GM18870 (cell line): Measurements from ENCODE around the gene VASH1.

Experiments
- ATAC-seq: cut with Tn5 transposase; IDR thresholded peaks from one replicate; pipeline ENCODE4 v1.9.1; 2021; ENCODE audit warnings: moderate library complexity; ENCODE audit not compliant: unreplicated experiment

The VASH1 gene

DNA sequence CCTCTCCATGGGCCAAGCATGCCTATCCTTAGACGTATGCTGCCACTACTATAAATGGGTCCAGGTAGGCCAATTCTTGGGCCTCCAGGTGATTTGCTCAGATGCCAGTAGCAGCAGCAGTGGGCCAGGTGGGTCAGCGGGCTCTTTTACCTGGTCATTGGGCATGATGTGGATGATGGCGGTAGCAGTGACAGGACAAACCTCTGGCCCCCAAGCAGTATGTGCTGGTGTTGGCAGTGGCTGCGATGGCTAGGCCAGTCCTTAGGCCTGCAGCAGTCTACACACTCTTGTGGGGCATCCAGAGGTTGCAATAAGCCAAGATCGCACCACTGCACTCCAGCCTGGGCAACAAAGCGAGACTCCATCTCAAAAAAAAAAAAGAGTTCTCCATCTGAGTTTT lies 19.1 kb upstream of the VASH1 start:
- no peak for ATAC-seq

DNA sequence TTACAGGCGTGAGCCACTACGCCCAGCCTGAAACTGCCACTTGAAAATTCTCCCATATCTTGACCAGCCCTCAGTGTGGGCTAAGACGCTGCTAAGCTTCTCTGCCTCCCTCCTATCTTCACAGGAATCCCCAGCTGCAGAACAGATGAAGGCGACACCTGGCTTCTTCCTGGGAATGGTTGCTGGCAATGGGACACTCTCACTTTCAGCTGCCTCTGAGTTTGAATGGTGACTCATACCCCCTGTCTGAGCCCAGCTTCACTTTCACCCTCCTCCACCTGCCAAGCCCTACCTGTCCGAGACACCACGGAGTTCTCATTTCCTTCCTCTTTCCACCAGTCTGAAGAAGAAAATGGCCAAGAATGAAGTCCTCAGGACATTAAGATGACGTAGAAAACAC lies 18.3 kb upstream of the VASH1 start:
- ATAC-seq, result no peak

DNA sequence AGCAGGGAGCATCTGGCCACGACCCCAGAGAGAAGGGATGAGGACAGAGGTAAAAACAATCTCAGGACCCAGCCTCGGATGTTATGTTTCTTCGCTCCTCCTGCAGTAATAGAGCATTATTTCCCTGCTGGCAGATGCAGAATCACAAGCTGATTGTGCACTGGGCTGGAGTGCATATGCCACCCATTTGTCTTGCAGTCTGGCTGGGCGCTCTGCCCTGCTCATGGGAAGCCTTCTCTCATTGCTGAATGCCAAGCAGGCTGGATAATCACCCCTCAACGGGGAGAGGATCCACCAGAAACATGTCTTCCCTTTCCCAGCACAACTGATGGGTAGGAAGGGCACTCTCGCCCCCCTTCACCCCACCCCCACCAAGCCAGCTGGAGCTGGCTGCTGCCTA lies 8.5 kb upstream of the VASH1 start:
- no peak for ATAC-seq

DNA sequence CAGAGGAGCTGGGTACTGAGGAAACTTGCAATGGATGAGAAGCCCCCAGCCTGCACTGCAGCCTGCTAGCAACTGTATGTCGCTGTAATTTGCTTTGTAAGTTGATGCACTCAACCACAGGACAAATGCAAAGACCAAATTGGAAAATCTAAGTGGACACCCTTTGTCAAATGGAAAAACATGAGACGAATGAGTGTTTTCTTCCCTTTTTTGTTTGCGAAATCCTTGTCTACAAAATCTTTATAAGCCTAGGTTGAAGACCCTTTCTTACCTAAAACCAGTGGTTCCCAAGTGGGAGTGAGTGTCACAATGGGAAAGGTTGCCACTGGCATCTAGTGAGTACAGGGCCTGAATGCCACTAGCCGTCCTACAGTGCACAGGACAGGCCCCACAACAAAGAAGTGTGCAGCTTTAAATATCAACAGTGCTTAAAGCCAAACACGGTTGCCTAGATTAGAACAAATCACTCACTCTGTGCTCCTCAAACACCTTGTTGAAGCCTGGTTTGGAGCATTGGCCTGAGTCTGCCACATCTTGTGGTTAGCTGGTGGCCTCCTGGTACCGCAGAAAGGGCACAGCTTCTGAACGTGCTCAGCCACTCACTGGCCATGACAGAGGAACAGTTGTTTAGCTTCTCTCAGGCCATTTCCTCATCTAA lies 7.6 kb upstream of the VASH1 start:
- ATAC-seq, result no peak

DNA sequence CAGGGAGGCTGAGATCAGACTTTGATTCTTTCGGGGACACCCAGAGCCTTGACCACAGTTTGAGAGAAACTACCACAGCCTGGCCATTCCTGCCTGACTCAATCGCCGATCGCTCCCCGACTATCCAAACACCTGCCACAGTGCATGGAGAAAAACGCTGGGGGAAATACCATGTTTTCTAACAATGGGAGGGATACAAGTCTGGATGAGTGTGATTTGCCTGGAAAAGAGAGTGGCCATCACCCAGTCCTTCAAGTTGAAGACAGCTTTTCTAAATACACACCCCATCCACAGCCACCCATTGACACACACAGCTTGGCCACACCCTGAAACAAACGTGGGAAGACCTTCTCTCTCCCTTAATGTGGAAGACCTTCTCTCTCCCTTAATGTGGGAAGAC lies 6.7 kb upstream of the VASH1 start:
- no peak for ATAC-seq

DNA sequence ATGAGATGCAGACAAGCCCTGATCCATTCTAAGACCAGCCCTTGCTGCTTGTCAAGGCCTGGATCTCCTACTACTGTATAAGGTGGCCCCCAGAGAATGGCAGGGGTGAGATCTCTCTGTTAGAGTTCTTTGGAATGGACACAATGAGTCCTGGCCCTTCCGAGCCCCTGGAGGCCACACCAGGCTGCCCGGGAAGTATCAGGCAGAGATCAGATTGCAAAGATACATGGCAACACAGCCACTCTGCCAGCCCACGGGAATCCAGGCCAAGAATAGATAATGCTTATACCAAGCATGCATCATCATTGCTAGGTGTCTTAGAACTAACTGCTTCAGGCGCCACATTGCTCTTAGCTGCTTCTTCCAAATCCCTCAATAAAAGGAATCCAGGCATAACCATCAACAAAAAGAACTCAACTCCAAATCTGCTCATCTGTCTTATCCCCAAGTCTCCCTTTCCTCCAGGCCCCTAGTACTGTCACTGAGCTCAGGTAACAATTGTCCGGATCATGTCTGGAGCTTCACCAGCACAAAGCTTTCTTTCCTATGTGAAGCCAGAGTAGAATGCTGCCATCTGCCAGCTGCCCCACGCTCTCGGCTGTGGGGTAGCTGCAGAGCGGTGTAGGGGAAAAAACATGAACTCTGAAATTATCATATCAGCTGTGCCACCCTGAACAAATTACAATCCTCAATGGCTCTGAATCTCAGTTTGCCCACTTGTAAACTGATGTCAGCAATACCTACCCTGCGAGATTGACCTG lies 5.5 kb upstream of the VASH1 start:
- ATAC-seq, result no peak

DNA sequence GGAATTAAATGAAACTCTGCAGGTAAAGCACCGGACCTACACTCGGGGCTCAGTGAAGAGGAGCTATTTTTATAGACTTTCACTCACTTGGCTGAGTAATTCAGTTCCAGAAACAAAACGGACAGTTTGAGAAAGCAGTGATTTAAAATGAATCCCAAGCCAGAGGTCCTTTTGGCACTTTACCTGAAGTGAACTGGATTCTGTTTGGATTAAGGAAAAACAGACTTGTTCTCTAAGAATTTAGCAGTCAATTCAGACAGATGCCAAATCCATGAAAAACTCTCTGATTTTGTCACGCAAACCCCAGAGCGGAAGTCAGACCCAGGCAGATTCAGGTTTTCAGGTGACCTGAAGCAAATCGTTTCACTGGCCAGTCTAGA lies 4.9 kb upstream of the VASH1 start:
- no peak for ATAC-seq

DNA sequence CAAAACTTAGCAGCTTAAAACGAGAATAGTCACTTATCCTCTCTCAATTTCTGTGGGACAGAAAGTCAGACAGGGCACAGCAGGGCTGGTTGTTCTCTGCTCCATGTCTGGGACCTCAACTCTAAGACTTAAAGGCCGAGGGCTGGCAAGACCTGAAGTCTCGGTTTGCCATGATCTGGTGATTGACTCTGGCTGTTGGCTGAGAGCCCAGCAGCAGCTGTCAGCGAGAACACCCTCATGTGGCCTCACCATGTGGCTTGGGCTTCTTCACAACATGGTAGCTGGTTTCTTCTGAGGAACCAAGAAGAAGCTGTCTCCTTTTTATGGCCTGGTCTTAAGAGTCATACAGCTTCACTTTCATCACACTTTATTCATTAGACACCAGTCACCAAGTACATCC lies 1.7 kb upstream of the VASH1 start:
- ATAC-seq, result no peak

DNA sequence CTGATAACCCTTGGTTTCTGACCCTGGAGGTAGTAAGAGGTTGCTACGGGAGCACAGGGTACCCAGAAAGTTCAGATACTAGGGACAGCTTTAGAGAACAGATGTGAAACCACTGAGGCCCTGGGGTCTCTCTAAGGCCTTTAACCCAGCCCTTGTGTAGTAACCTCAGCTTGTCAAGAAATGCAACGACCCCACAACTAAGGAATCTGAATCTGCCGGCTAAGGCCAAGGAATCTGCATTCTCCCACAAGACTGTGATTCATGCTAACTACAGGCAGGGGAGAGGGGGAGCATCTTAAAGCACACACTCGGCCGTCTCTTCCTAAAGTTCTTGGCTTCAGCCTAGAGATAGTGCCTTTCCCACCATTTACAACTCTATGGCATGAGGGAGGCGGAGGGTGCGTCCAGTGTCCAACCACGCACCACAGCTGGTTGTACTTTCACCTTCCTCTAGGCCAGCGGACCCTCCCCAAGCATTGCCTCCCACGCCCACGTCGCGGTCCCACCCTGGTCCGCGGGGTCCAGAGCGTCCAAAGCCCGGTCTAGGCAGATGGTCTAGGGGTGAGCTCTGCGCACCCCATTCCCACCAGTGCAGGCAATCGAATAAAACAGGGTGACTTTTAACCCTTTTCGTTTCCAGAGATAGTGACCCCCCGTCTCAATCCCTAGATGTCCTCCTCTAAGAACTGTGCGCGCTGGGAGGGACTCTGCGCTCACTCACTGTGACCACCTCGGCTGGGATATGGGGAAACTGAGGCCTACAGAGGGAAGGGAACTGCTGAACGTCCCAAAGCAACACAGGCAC lies 735 bp upstream of the VASH1 start:
- ATAC-seq, result no peak

DNA sequence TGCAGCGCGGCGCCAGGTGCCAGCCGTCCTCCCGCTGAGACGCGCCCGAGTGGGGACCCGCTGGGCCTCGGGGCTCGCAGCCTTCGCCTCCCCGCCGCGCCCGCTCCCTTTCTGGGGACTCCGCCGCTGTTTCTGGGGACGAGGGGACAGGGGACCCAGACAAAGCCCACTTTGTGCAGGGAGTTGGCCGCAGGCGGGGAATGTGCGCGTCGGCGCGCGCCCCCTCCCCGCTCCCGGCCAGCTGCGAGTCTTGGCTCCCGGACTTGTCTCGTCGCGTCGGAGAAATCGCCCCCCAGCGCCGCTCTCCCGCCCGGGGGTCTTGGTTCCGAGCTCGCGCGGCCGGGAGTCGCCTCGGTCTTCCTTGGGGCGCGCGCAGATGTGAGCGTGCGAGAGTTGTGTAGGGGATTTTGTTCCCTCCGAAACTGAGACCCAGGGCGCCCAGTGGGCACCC lies 717 bp downstream of the VASH1 start:
- ATAC-seq, result no peak

DNA sequence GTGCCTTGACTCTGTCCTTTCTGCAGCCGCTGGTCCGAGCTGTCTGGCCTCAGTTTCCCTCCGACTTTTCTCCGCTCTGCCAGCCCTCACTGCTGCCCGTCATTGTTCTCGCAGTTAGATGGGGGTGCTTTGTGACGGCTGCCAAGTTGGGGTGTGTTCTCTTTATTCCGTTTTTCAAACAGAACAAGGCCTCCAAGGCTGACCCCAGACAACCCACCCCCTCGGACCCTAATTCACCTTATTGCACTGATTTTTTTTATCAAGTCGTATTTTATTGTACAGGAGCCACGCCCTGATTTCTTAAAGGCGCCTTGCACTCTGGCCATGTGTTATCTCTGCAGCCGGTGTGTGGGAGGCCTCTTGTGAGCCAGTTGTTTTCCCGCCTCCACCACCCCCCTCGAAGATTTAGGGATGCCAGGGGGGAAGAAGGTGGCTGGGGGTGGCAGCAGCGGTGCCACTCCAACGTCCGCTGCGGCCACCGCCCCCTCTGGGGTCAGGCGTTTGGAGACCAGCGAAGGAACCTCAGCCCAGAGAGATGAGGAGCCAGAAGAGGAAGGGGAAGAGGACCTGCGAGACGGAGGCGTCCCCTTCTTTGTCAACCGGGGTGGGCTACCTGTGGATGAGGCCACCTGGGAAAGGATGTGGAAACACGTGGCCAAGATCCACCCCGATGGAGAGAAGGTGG lies 1.3 kb downstream of the VASH1 start:
- ATAC-seq, result no peak

DNA sequence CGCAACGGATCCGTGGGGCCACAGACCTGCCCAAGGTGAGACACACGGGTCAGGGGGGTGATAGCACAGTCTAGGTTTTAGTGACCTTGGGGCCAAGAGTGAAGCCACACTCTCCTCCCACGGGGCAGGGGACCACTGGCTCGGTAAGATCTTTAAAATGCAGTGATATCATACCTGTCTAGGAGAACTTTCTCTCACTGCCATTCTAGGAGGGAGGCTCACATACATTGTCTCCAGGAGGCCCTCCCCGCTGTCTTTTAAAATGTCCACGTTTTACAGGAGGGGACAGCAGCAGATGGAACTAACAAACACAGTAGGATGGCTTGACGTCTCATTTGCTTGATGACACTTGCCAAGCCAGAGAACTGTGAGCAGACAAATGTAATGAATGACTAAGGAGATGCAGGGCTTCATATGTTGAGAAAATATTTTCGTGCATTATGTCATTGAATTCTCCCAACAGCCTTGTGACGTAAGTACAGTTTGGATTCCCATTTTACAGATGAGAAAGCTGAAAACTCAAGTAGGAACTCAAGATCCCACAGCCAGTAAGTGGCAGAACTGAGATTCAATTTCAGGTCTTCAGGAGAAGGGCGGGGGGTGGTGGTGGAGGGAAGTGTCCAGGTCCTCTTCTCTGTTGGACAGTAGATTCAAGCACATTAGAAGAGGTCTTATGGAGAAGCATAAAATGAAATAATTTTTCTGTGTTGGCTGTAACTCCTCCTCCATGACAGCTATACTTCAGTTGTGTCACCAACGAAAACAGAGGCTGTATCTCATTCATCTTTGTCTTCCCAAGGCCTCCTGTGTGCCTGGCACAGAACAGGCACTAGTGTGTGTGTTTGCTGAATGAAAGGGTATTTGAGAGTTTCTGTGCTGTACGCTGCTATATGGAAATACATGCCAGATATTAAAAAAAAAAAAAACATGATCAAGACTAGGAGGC lies 2.1 kb downstream of the VASH1 start:
- no peak for ATAC-seq

DNA sequence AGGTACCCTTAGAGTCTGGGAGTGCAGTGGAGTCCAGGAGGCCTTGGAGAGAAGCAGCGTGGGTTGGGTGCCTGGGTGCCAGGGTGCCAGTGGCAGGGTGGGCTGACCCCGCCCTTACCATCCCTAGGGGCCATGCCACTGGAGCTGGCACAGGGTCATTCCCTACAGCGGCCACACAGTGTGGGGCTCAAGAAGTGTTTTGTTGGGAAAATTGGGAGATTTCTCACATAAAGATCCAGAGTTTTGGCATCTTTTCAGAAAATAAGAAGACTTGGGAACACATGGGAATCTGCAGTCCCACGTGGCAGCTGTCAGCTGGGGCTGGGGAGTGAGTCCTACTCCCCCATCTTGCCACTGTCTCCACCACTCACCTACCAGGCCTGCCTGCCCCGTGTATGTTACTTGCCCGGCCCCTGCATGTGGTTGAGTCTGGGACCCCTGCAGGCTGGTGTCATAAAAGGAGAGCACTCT lies 4.2 kb downstream of the VASH1 start:
- no peak for ATAC-seq

DNA sequence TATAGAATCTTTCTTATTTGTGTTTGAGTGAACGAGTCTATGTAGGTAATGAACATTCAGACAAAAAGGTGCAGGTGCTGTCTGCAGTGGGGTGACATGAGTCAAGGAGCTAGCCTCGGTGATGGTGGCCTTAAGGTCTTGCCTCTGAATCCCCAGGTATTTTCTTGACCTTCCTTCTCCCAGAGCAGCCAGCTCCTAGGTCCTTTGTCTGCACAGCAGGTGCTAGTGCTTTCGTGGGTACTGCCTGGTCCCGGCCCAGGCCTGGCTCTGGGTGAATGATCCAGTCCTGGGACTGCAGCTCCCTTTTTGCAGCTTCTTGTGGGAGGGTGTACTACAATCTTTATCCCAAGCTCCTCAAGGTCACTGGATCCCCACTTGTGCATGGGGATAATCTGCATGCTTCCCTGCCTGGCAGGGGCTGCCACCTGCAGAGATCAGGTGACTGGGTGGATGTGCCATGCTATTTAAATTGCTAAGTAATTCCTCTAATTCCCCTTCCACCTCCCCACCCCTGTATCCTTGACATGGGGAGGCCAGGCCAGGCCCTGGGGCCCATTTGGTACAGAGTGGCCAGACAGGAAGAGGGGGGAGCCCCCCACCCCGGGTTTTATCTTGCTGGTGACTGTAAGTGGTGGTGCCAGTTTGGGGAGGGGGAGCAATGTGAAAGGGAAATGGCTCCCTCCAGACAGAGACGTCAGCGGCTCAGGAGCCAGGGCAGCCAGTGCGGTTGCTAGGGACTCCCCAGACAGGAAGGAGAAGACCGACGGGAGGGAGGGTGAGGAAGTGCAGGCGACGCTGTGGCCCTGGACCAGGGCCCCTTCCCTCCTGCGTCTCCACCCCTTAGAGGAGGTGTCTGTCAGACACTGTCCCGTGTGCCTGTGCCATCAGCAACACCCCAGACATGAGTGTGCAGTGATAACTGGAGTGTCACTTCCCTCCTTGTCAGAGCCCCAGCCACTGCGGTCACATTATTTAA lies 6.7 kb downstream of the VASH1 start:
- peak; percentile 67 for ATAC-seq

DNA sequence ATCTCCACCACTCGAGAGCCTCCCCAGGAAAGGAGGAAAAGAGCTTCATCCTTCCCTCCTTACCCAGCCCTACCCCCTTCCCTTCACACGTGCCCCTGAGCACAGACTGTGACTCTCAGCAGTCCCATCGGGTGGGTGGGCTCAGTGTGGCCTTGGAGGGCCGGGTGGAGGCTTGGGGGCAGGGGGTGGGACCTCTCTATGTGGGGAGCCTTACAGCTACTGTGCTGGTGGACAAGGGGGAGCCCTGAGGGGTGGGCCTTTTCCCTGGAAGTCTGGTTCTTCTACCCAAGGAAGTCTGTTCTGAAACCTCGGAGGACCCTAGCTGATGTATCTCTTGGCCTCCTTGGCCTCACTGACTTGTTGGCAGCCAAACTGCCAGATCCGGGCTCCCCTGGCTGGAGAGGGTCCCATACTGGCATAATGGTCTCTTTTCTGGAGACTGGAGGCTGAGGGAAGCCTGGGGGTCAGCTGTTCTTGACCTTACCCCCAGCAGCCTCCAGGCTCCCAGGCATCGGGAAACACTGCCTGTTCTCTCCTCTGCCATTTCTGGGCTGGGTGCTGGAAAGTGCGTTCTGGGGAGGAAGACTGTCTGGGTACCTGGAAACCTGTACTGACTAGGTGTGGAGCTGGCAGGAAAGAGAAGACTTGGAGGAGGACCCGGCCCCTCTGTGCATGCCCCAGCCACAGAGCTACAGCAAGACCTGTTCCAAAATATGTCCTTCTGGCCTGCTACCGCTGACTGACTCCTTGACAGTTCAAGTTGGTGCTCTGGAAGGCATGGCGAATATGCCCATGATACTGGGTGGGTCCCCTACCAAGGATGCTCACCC lies 7.6 kb downstream of the VASH1 start:
- no peak for ATAC-seq

DNA sequence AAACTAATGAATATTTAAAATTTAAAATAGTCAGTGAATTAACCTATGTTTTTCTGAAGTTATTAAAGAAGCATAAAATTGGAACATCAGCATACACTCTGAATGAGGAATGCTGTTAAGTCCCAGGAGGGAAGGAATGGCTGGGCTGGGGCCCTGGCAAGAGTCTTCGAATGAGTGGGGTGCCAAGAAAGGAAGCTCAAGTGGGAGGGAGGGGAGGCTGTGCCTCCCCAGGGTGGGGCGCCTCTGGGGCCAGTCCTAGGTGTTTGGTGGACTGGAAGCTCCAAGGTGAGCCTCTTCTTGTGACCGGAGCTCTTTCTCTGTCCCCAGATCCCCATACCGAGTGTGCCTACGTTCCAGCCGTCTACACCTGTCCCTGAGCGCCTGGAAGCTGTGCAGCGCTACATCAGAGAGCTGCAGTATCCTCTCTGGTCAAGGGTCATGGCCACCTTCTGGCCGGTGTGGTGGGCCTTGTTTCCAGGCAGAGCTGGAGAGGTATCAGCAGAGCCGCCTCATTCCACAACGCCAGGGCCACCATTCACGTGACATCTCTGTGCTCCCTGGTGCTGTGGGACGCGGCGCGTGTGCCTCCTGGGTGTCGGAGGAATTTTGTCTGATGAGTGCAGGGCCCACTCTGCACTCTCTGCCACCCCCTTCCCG lies 8.5 kb downstream of the VASH1 start:
- no peak for ATAC-seq
